ENCODE data around the gene MYH11. TPM values are rescaled to one million over a fixed set of nuclear protein-coding genes. Genes with fewer than 3 reads are reported as not detected.

MYH11 gene
- total and polyA plus RNA-seq, 2 of the 13 experiments (the other 11 are each of a cell fraction or from before 2014, with no cell fraction given): not detected

DNA sequence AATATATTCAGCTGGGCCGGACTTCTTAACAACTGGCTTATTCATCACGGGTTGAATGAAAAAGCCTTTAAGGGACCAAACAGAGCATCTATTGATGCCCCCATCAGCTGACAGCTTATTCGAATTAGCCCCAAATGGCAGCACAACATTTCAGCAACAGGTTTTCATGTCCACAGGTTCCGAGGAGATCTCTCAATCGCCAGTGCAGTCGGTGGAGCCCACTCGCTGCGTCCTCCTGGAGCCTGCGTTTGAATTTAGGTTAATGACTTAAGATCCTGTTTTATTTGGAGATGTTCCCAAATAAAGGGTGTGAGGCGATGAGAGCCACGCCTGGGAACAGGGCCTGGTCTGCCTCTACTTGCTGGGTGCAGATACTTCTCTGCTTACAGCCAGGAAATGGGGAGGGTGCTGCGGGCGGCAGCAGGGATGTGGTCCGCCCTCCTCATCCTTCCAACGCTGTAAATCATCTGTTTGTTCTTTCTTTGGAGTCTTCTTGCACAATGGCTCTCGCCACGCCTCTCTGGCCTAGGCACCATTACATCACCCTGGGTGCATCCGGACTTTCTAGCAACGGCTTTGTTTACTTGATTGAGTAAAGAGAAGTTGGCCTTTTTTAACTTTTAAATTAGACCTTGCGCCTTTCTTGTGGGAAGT, 184.2 kb downstream of the MYH11 start (continued):
- TF ChIP-seq, protein P1, sequence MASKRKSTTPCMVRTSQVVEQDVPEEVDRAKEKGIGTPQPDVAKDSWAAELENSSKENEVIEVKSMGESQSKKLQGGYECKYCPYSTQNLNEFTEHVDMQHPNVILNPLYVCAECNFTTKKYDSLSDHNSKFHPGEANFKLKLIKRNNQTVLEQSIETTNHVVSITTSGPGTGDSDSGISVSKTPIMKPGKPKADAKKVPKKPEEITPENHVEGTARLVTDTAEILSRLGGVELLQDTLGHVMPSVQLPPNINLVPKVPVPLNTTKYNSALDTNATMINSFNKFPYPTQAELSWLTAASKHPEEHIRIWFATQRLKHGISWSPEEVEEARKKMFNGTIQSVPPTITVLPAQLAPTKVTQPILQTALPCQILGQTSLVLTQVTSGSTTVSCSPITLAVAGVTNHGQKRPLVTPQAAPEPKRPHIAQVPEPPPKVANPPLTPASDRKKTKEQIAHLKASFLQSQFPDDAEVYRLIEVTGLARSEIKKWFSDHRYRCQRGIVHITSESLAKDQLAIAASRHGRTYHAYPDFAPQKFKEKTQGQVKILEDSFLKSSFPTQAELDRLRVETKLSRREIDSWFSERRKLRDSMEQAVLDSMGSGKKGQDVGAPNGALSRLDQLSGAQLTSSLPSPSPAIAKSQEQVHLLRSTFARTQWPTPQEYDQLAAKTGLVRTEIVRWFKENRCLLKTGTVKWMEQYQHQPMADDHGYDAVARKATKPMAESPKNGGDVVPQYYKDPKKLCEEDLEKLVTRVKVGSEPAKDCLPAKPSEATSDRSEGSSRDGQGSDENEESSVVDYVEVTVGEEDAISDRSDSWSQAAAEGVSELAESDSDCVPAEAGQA (IDR thresholded peaks at IDR 0.05; ENCODE audit: low read depth): peak; percentile 81
- TF ChIP-seq, protein P1 (CRISPR knock-in tag; IDR thresholded peaks at IDR 0.05; ENCODE audit: borderline replicate concordance): no peak; the same call in 1 of the 2 replicates
- TF ChIP-seq GABPB1 (CRISPR knock-in tag; IDR thresholded peaks at IDR 0.05) (peak; percentile 77), JUND (CRISPR knock-in tag; IDR thresholded peaks at IDR 0.05) (peak; percentile 96), ZFP90 (CRISPR knock-in tag; IDR thresholded peaks at IDR 0.05; ENCODE audit: borderline replicate concordance) (peak; percentile 97), ZNF124 (CRISPR knock-in tag; IDR thresholded peaks at IDR 0.05) (peak; percentile 99), HMG20A (CRISPR knock-in tag; IDR thresholded peaks at IDR 0.05; ENCODE audit: borderline replicate concordance) (peak; percentile 99), ZNF383 (CRISPR knock-in tag; IDR thresholded peaks at IDR 0.05; ENCODE audit: borderline replicate concordance) (no peak), ZNF7 (CRISPR knock-in tag; IDR thresholded peaks at IDR 0.05) (0 out of 2 replicates have a peak, but pooled peaks have one; percentile 42), TBP (CRISPR knock-in tag; IDR thresholded peaks at IDR 0.05) (no peak), SAFB2 (CRISPR knock-in tag; IDR thresholded peaks at IDR 0.05; ENCODE audit: borderline replicate concordance, low read depth) (peak; percentile 88; the same call in 1 of the 2 replicates), ZNF24 (IDR thresholded peaks at IDR 0.05) (no peak), TARDBP (CRISPR knock-in tag; IDR thresholded peaks at IDR 0.05) (peak; percentile 100), NFATC3 (CRISPR knock-in tag; IDR thresholded peaks at IDR 0.05) (no peak)
- TF ChIP-seq, protein P2, sequence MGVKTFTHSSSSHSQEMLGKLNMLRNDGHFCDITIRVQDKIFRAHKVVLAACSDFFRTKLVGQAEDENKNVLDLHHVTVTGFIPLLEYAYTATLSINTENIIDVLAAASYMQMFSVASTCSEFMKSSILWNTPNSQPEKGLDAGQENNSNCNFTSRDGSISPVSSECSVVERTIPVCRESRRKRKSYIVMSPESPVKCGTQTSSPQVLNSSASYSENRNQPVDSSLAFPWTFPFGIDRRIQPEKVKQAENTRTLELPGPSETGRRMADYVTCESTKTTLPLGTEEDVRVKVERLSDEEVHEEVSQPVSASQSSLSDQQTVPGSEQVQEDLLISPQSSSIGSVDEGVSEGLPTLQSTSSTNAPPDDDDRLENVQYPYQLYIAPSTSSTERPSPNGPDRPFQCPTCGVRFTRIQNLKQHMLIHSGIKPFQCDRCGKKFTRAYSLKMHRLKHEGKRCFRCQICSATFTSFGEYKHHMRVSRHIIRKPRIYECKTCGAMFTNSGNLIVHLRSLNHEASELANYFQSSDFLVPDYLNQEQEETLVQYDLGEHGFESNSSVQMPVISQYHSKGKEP (CRISPR knock-in tag; IDR thresholded peaks at IDR 0.05): peak; percentile 89; the same call in 1 of the 2 replicates
- TF ChIP-seq, protein P3, sequence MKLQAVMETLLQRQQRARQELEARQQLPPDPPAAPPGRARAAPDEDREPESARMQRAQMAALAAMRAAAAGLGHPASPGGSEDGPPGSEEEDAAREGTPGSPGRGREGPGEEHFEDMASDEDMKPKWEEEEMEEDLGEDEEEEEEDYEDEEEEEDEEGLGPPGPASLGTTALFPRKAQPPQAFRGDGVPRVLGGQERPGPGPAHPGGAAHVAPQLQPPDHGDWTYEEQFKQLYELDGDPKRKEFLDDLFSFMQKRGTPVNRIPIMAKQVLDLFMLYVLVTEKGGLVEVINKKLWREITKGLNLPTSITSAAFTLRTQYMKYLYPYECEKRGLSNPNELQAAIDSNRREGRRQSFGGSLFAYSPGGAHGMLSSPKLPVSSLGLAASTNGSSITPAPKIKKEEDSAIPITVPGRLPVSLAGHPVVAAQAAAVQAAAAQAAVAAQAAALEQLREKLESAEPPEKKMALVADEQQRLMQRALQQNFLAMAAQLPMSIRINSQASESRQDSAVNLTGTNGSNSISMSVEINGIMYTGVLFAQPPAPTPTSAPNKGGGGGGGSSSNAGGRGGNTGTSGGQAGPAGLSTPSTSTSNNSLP (IDR thresholded peaks at IDR 0.05; ENCODE audit: low read depth, low read length): peak; percentile 80
- TF ChIP-seq, protein P4, sequence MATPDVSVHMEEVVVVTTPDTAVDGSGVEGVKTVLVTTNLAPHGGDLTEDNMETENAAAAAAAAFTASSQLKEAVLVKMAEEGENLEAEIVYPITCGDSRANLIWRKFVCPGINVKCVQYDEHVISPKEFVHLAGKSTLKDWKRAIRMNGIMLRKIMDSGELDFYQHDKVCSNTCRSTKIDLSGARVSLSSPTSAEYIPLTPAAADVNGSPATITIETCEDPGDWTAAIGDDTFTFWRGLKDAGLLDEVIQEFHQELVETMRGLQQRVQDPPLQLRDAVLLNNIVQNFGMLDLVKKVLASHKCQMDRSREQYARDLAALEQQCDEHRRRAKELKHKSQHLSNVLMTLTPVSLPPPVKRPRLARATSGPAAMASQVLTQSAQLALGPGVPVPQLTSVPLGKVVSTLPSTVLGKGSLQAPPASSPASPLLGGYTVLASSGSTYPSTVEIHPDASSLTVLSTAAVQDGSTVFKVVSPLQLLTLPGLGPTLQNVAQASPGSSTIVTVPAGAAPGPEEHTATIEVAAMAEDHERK (CRISPR knock-in tag; IDR thresholded peaks at IDR 0.05; ENCODE audit: low read depth): no peak; the same call in 1 of the 2 replicates
- TF ChIP-seq, protein P5, sequence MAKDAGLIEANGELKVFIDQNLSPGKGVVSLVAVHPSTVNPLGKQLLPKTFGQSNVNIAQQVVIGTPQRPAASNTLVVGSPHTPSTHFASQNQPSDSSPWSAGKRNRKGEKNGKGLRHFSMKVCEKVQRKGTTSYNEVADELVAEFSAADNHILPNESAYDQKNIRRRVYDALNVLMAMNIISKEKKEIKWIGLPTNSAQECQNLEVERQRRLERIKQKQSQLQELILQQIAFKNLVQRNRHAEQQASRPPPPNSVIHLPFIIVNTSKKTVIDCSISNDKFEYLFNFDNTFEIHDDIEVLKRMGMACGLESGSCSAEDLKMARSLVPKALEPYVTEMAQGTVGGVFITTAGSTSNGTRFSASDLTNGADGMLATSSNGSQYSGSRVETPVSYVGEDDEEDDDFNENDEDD (CRISPR knock-in tag; IDR thresholded peaks at IDR 0.05; ENCODE audit: borderline replicate concordance): 0 out of 2 replicates have a peak, but pooled peaks have one; percentile 51

Measured in HepG2 (cell line).